Neural cell (in vitro differentiated cells): ENCODE data around the gene SPECC1. TPM values are rescaled to one million over a fixed set of nuclear protein-coding genes. Genes with fewer than 3 reads are reported as not detected.

Experiments
- H2AFZ ChIP-seq: fragments of 200-600, 300-800 bp; sonication (generic), shearing (Covaris generic); 2 replicates; pipeline ENCODE4 v1.6.0; 2014; ENCODE audit warnings: low read depth, mild to moderate bottlenecking, antibody characterized with exemption, low read length, moderate library complexity
- H3F3A ChIP-seq: fragments of 200-600 bp; shearing (Covaris generic); 2 replicates; pipeline ENCODE4 v1.6.1; 2016; ENCODE audit warnings: mild to moderate bottlenecking, moderate library complexity, mixed read lengths, antibody characterized with exemption, low read length; ENCODE audit not compliant: insufficient read depth, poor library complexity, severe bottlenecking
- H3K27ac ChIP-seq: fragments of 200-600, 300-800 bp; sonication (generic), shearing (Covaris generic); 2 replicates; pipeline ENCODE4 v1.5.1; 2014; ENCODE audit warnings: mild to moderate bottlenecking, low read length, moderate library complexity
- H3K27me3 ChIP-seq: fragments of 300-800, 200-600 bp; sonication (generic), shearing (Covaris generic); 2 replicates; pipeline ENCODE4 v1.6.0; 2014; ENCODE audit warnings: mild to moderate bottlenecking, low read depth, low read length, moderate library complexity; ENCODE audit not compliant: insufficient read depth
- H3K36me3 ChIP-seq: fragments of 300-800, 200-600 bp; sonication (generic), shearing (Covaris generic); 2 replicates; pipeline ENCODE4 v1.5.1; 2014; ENCODE audit warnings: mild to moderate bottlenecking, antibody characterized with exemption, low read length, moderate library complexity; ENCODE audit not compliant: insufficient read depth
- H3K4me2 ChIP-seq: fragments of 300-800, 200-600 bp; sonication (generic), shearing (Covaris generic); 2 replicates; pipeline ENCODE4 v1.6.0; 2014; ENCODE audit warnings: mild to moderate bottlenecking, low read length
- H3K4me3 ChIP-seq: fragments of 300-800, 200-600 bp; sonication (generic), shearing (Covaris generic); 2 replicates; pipeline ENCODE4 v1.5.1; 2014; ENCODE audit warnings: mild to moderate bottlenecking, low read length, moderate library complexity
- H3K79me2 ChIP-seq: fragments of 200-600 bp; shearing (Covaris generic); replicated peaks from 2 replicates; pipeline ENCODE4 v1.6.0; 2014; ENCODE audit warnings: mild to moderate bottlenecking, low read length, moderate library complexity; ENCODE audit not compliant: insufficient read depth
- H3K9ac ChIP-seq: fragments of 300-800, 200-600 bp; sonication (generic), shearing (Covaris generic); 2 replicates; pipeline ENCODE4 v1.6.1; 2016; ENCODE audit warnings: mild to moderate bottlenecking, low read length, mixed read lengths
- H3K9me2 ChIP-seq: fragments of 200-600 bp; shearing (Covaris generic); 2 replicates; pipeline ENCODE4 v1.6.1; 2016; ENCODE audit warnings: mild to moderate bottlenecking, low read length, mixed read lengths; ENCODE audit not compliant: insufficient read depth
- H3K9me3 ChIP-seq: fragments of 200-600, 300-800 bp; sonication (generic), shearing (Covaris generic); 2 replicates; pipeline ENCODE4 v1.6.1; 2016; ENCODE audit warnings: mild to moderate bottlenecking, mixed run types, low read length, moderate library complexity, mixed read lengths
- H4K20me1 ChIP-seq: fragments of 200-600 bp; shearing (Covaris generic); 2 replicates; pipeline ENCODE4 v1.6.1; 2016; ENCODE audit warnings: mild to moderate bottlenecking, mixed run types; ENCODE audit not compliant: insufficient read depth
- EP300 ChIP-seq: fragments of 450-650 bp; conservative IDR thresholded peaks from 2 replicates; pipeline ENCODE4 v1.6.1; 2014; ENCODE audit warnings: antibody characterized with exemption, mild to moderate bottlenecking, moderate library complexity; ENCODE audit not compliant: poor library complexity, severe bottlenecking
- EZH2 ChIP-seq: fragments of 200-600, 300-800 bp; shearing (Covaris generic), sonication (generic); IDR thresholded peaks from 2 replicates; pipeline ENCODE4 v1.6.1; 2014; ENCODE audit warnings: antibody characterized with exemption, low read length, borderline replicate concordance, mild to moderate bottlenecking; ENCODE audit not compliant: insufficient read depth, poor library complexity, severe bottlenecking
- MXI1 ChIP-seq: fragments of 450-650 bp; conservative IDR thresholded peaks from 2 replicates; pipeline ENCODE4 v1.6.1; 2014; ENCODE audit warnings: antibody characterized with exemption, mild to moderate bottlenecking; ENCODE audit not compliant: poor library complexity, severe bottlenecking
- POLR2AphosphoS5 ChIP-seq: IDR thresholded peaks from 2 replicates; pipeline ENCODE4 v1.6.1; 2012
- RAD21 ChIP-seq: fragments of 450-650 bp; conservative IDR thresholded peaks from 2 replicates; pipeline ENCODE4 v1.6.1; 2014; ENCODE audit warnings: antibody characterized with exemption, mild to moderate bottlenecking, moderate library complexity
- SMC3 ChIP-seq: fragments of 450-650 bp; conservative IDR thresholded peaks from 2 replicates; pipeline ENCODE4 v1.6.1; 2014; ENCODE audit warnings: antibody characterized with exemption, mild to moderate bottlenecking, moderate library complexity; ENCODE audit not compliant: poor library complexity
- TAF1 ChIP-seq: IDR thresholded peaks from 2 replicates; pipeline ENCODE4 v1.6.1; 2012; ENCODE audit warnings: low read depth
- polyA plus RNA-seq: library from polyadenylated mRNA; depleted of rRNA; stranded (reverse); fragments of >200 nt; gene quantifications from 2 replicates; pipeline ENCODE4 v1.2.3, GENCODE V29; 2014
- TF ChIP-seq, protein P1 (sequence below): fragments of 450-650 bp; IDR thresholded peaks from 2 replicates; pipeline ENCODE4 v1.5.1; 2014; ENCODE audit warnings: antibody characterized with exemption, mild to moderate bottlenecking, moderate library complexity; ENCODE audit not compliant: poor library complexity, severe bottlenecking
- TF ChIP-seq, protein P2 (sequence below): IDR thresholded peaks from 2 replicates; pipeline ENCODE4 v1.6.1; 2012; ENCODE audit warnings: borderline replicate concordance

The SPECC1 gene
- polyA plus RNA-seq, 1 donor from 2014 or later = 8.6 TPM

GRCh38 chr17:20242271-20242670 is 233.1 kb downstream of the SPECC1 start:
- no peaks in the 10 kb centered on the region for H4K20me1 ChIP-seq
- no peaks in the 10 kb centered on the region for H3K9me2 ChIP-seq
- no peaks in the 10 kb centered on the region for H3K79me2 ChIP-seq
- H3K27ac ChIP-seq = no peak overlapping the region
- H3K4me3 ChIP-seq = no peak overlapping the region
- H3K36me3 ChIP-seq = no peaks in the 10 kb centered on the region
- no peak for TF ChIP-seq EP300
- TF ChIP-seq RAD21 = no peak
- no peak for TF ChIP-seq POLR2AphosphoS5
- TF ChIP-seq SMC3 = no peak
- TF ChIP-seq, protein P1, sequence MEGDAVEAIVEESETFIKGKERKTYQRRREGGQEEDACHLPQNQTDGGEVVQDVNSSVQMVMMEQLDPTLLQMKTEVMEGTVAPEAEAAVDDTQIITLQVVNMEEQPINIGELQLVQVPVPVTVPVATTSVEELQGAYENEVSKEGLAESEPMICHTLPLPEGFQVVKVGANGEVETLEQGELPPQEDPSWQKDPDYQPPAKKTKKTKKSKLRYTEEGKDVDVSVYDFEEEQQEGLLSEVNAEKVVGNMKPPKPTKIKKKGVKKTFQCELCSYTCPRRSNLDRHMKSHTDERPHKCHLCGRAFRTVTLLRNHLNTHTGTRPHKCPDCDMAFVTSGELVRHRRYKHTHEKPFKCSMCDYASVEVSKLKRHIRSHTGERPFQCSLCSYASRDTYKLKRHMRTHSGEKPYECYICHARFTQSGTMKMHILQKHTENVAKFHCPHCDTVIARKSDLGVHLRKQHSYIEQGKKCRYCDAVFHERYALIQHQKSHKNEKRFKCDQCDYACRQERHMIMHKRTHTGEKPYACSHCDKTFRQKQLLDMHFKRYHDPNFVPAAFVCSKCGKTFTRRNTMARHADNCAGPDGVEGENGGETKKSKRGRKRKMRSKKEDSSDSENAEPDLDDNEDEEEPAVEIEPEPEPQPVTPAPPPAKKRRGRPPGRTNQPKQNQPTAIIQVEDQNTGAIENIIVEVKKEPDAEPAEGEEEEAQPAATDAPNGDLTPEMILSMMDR = no peak
- TF ChIP-seq TAF1 = no peak
- TF ChIP-seq, protein P2, sequence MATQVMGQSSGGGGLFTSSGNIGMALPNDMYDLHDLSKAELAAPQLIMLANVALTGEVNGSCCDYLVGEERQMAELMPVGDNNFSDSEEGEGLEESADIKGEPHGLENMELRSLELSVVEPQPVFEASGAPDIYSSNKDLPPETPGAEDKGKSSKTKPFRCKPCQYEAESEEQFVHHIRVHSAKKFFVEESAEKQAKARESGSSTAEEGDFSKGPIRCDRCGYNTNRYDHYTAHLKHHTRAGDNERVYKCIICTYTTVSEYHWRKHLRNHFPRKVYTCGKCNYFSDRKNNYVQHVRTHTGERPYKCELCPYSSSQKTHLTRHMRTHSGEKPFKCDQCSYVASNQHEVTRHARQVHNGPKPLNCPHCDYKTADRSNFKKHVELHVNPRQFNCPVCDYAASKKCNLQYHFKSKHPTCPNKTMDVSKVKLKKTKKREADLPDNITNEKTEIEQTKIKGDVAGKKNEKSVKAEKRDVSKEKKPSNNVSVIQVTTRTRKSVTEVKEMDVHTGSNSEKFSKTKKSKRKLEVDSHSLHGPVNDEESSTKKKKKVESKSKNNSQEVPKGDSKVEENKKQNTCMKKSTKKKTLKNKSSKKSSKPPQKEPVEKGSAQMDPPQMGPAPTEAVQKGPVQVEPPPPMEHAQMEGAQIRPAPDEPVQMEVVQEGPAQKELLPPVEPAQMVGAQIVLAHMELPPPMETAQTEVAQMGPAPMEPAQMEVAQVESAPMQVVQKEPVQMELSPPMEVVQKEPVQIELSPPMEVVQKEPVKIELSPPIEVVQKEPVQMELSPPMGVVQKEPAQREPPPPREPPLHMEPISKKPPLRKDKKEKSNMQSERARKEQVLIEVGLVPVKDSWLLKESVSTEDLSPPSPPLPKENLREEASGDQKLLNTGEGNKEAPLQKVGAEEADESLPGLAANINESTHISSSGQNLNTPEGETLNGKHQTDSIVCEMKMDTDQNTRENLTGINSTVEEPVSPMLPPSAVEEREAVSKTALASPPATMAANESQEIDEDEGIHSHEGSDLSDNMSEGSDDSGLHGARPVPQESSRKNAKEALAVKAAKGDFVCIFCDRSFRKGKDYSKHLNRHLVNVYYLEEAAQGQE = no peak
- no peak for TF ChIP-seq EZH2
- TF ChIP-seq MXI1 = no peak
- H3K9me3 ChIP-seq = no peaks in the 10 kb centered on the region
- H3K4me2 ChIP-seq = no peak overlapping the region
- no peak overlapping the region for H3K9ac ChIP-seq
- no peaks in the 10 kb centered on the region for H3K27me3 ChIP-seq
- H3F3A ChIP-seq = no peaks in the 10 kb centered on the region
- no peak overlapping the region for H2AFZ ChIP-seq

DNA sequence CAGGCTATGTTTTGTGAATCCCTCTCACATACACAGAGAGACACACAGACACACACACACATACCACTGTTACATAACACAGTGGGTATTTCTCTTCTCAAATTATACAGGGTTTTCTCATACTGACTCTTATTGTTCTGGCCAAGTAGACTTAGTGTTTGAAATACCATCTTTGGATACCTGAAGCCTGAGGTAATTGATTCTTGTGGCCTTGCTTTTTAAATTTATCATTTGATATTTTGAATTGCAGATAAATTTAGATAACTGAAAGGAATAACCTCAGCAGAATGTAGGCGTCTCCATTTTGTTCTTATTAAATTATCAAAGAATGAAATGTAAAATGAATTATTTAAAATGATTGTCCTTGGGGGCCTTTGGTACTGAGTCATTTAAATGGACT is 234.4 kb downstream of the SPECC1 start:
- no peaks in the 10 kb centered on the region for H3K27me3 ChIP-seq
- no peak overlapping the region for H2AFZ ChIP-seq
- H3K36me3 ChIP-seq = no peaks in the 10 kb centered on the region
- H4K20me1 ChIP-seq = no peaks in the 10 kb centered on the region
- no peak overlapping the region for H3K4me3 ChIP-seq
- H3K9me3 ChIP-seq = no peaks in the 10 kb centered on the region
- H3K4me2 ChIP-seq = no peak overlapping the region
- H3K79me2 ChIP-seq = no peaks in the 10 kb centered on the region
- H3K9me2 ChIP-seq = no peaks in the 10 kb centered on the region
- no peak overlapping the region for H3K9ac ChIP-seq
- TF ChIP-seq, protein P1 = no peak
- TF ChIP-seq TAF1 (no peak), POLR2AphosphoS5 (no peak), SMC3 (no peak), MXI1 (no peak), EZH2 (no peak), EP300 (no peak), RAD21 (no peak)
- TF ChIP-seq, protein P2 = no peak
- no peak overlapping the region for H3K27ac ChIP-seq
- H3F3A ChIP-seq = no peaks in the 10 kb centered on the region
